HepG2 (cell line): ENCODE data around the gene SLCO4A1. TPM values are rescaled to one million over a fixed set of nuclear protein-coding genes. Genes with fewer than 3 reads are reported as not detected.

Experiments used
- AKNA ChIP-seq: sonication (generic); formaldehyde crosslinking; IDR thresholded peaks from 2 replicates; pipeline ENCODE4 v1.4.0; 2020; ENCODE audit warnings: missing genetic modification reagents, borderline replicate concordance
- ETS1 ChIP-seq: sonication (generic); formaldehyde crosslinking; IDR thresholded peaks from 2 replicates; pipeline ENCODE4 v1.4.0; 2020; ENCODE audit warnings: missing genetic modification reagents
- FLYWCH1 ChIP-seq: sonication (generic); formaldehyde crosslinking; IDR thresholded peaks from 2 replicates; pipeline ENCODE4 v1.8.1; 2023; ENCODE audit warnings: mild to moderate bottlenecking, missing genetic modification reagents
- HINFP ChIP-seq: sonication (generic); formaldehyde crosslinking; IDR thresholded peaks from 2 replicates; pipeline ENCODE4 v1.4.0; 2020; ENCODE audit warnings: low read depth, mild to moderate bottlenecking, missing genetic modification reagents
- HIVEP1 ChIP-seq: sonication (generic); formaldehyde crosslinking; IDR thresholded peaks from 2 replicates; pipeline ENCODE4 v1.4.0; 2020; ENCODE audit warnings: mild to moderate bottlenecking, missing genetic modification reagents
- KLF12 ChIP-seq: sonication (generic); formaldehyde crosslinking; IDR thresholded peaks from 2 replicates; pipeline ENCODE4 v1.4.0; 2020; ENCODE audit warnings: missing genetic modification reagents, borderline replicate concordance
- MED13 ChIP-seq: sonication (generic); formaldehyde crosslinking; IDR thresholded peaks from 2 replicates; pipeline ENCODE4 v1.5.0; 2020; ENCODE audit warnings: missing genetic modification reagents
- MLLT10 ChIP-seq: sonication (generic); formaldehyde crosslinking; IDR thresholded peaks from 2 replicates; pipeline ENCODE4 v1.4.0; 2020; ENCODE audit warnings: missing genetic modification reagents
- MYNN ChIP-seq: sonication (generic); formaldehyde crosslinking; IDR thresholded peaks from 2 replicates; pipeline ENCODE4 v1.4.0; 2020; ENCODE audit warnings: mild to moderate bottlenecking, low read depth, missing genetic modification reagents
- NFIB ChIP-seq: sonication (generic); formaldehyde crosslinking; IDR thresholded peaks from 2 replicates; pipeline ENCODE4 v1.9.0; 2021; ENCODE audit warnings: missing genetic modification reagents, mild to moderate bottlenecking, borderline replicate concordance
- NFKBIZ ChIP-seq: IDR thresholded peaks from 2 replicates; pipeline ENCODE4 v1.6.1; 2018; ENCODE audit warnings: missing genetic modification reagents, missing compliant biosample characterization
- RBFOX2 ChIP-seq: fragments of 200-400 bp; formaldehyde crosslinking; IDR thresholded peaks from 2 replicates; pipeline ENCODE4 v1.6.1; 2017; ENCODE audit warnings: low read depth, mild to moderate bottlenecking, low read length
- RFX1 ChIP-seq: fragments of 450-650 bp; IDR thresholded peaks from 2 replicates; pipeline ENCODE4 v1.6.1; 2017
- SALL1 ChIP-seq: sonication (generic); formaldehyde crosslinking; IDR thresholded peaks from 2 replicates; pipeline ENCODE4 v1.8.0; 2022; ENCODE audit warnings: mild to moderate bottlenecking, missing genetic modification reagents
- SMYD3 ChIP-seq: sonication (generic); formaldehyde crosslinking; IDR thresholded peaks from 2 replicates; pipeline ENCODE4 v1.8.1; 2023; ENCODE audit warnings: mild to moderate bottlenecking, missing genetic modification reagents
- SRF ChIP-seq: IDR thresholded peaks from 2 replicates; pipeline ENCODE4 v1.6.1; 2011; ENCODE audit warnings: mild to moderate bottlenecking, low read depth, low read length, moderate library complexity
- ZFP62 ChIP-seq: sonication (generic); formaldehyde crosslinking; IDR thresholded peaks from 2 replicates; pipeline ENCODE4 v1.4.0; 2020; ENCODE audit warnings: missing genetic modification reagents
- ZNF841 ChIP-seq: sonication (generic); formaldehyde crosslinking; IDR thresholded peaks from 2 replicates; pipeline ENCODE4 v1.8.1; 2023; ENCODE audit warnings: missing genetic modification reagents, borderline replicate concordance
- ZNF891 ChIP-seq: sonication (generic); formaldehyde crosslinking; IDR thresholded peaks from 2 replicates; pipeline ENCODE4 v1.5.0; 2020; ENCODE audit warnings: mild to moderate bottlenecking, missing genetic modification reagents
- polyA plus RNA-seq, 8 experiments: library from polyadenylated mRNA; depleted of rRNA in 3 of 8; stranded (reverse) in 7 of 8; unstranded in 1 of 8; fragments of >200 nt; fragmentation: Illumina TruSeq in 4 of 8; extraction: Trizol in 4 of 8; gene quantifications; 2 replicates each; pipeline versions ENCODE4 v1.2.1 to v1.2.3, GENCODE V29; 2011 to 2016; ENCODE audit warnings: low read depth in 4 of 8, missing spikeins in 1 of 8, mixed read lengths in 1 of 8; ENCODE audit not compliant: insufficient read depth in 1 of 8
- total RNA-seq, 5 experiments: library from RNA; depleted of rRNA; stranded (reverse); fragments of >200 nt; fragmentation: Illumina TruSeq; extraction: Trizol; gene quantifications; 2 replicates each; pipeline ENCODE4 v1.2.3, GENCODE V29; 2016; ENCODE audit warnings: low read depth in 1 of 5
- TF ChIP-seq, protein P1 (sequence below): IDR thresholded peaks from 2 replicates; pipeline ENCODE4 v1.6.1; 2016; ENCODE audit warnings: low read depth, control low read depth

The SLCO4A1 gene
- total and polyA plus RNA-seq, 2 of the 13 experiments (the other 11 are each of a cell fraction or from before 2014, with no cell fraction given): 55.5 to 112 TPM

- TF ChIP-seq RBFOX2 (peak; percentile 64), KLF12 (CRISPR knock-in tag) (peak; percentile 66; the same call in 1 of the 2 replicates), RFX1 (no peak), NFKBIZ (CRISPR knock-in tag) (peak; percentile 67; the same call in 1 of the 2 replicates), ZNF891 (CRISPR knock-in tag) (peak; percentile 31), HINFP (CRISPR knock-in tag) (0 out of 2 replicates have a peak, but pooled peaks have one; percentile 17), ZNF841 (CRISPR knock-in tag) (no peak), ZFP62 (CRISPR knock-in tag) (no peak), SALL1 (CRISPR knock-in tag) (peak; percentile 95), AKNA (CRISPR knock-in tag) (no peak), NFIB (CRISPR knock-in tag) (no peak), MED13 (CRISPR knock-in tag) (no peak), HIVEP1 (CRISPR knock-in tag) (peak; percentile 64), MLLT10 (CRISPR knock-in tag) (no peak), ETS1 (CRISPR knock-in tag) (peak; percentile 70; the same call in 1 of the 2 replicates), SMYD3 (CRISPR knock-in tag) (0 out of 2 replicates have a peak, but pooled peaks have one; percentile 16), FLYWCH1 (CRISPR knock-in tag) (no peak), SRF (no peak), MYNN (CRISPR knock-in tag) (peak; percentile 23; the same call in 1 of the 2 replicates)
- TF ChIP-seq, protein P1, sequence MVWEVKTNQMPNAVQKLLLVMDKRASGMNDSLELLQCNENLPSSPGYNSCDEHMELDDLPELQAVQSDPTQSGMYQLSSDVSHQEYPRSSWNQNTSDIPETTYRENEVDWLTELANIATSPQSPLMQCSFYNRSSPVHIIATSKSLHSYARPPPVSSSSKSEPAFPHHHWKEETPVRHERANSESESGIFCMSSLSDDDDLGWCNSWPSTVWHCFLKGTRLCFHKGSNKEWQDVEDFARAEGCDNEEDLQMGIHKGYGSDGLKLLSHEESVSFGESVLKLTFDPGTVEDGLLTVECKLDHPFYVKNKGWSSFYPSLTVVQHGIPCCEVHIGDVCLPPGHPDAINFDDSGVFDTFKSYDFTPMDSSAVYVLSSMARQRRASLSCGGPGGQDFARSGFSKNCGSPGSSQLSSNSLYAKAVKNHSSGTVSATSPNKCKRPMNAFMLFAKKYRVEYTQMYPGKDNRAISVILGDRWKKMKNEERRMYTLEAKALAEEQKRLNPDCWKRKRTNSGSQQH (CRISPR knock-in tag): peak; percentile 93; the same call in 1 of the 2 replicates
Measured at GRCh38 chr20:62652041-62652893, 10.0 kb downstream of the SLCO4A1 start (continued).
